Fibroblast of lung (primary cell): ENCODE data around the gene TEDC1.

Experiments used
- CTCF ChIP-seq, 2 donors: IDR thresholded peaks in 1 of 2; conservative IDR thresholded peaks in 1 of 2; 1 replicate in 1 of 2; 2 replicates in 1 of 2; pipeline ENCODE4 v1.5.1; 2011 to 2012; ENCODE audit warnings: low read length in 2 of 2, control low read depth in 1 of 2, inconsistent platforms in 1 of 2, low read depth in 1 of 2, mild to moderate bottlenecking in 1 of 2
- EZH2 ChIP-seq: IDR thresholded peaks from 2 replicates; pipeline ENCODE4 v1.5.1; 2012; ENCODE audit warnings: low read length, control low read depth, mild to moderate bottlenecking; ENCODE audit errors: missing control alignments

GRCh38 chr14:105492031-105492970, 1.3 kb downstream of the TEDC1 start:
- no peak for TF ChIP-seq CTCF (conservative IDR thresholded peaks at IDR 0.05 in 1 of 2, IDR thresholded peaks at IDR 0.05 in 1 of 2; ENCODE audit: low read depth in 1 of 2, low read length in 2 of 2)
- TF ChIP-seq EZH2 = no peak
